Activated CD4-positive, alpha-beta T cell treated with anti-CD3 and anti-CD28 coated beads for 36 hours (primary cell): Measurements from ENCODE around the gene PKD1L1. TPM values are rescaled to one million over a fixed set of nuclear protein-coding genes. Genes with fewer than 3 reads are reported as not detected.
"Not testable (repeated sequence)": the region's sequence is repeated elsewhere in the genome, so short reads cannot be mapped to it uniquely, and the experiment has no call there.

Experiments used
- ATAC-seq: fragments of 200-7000 bp; cut with Tn5 transposase; one replicate; pipeline ENCODE4 v1.10.0; 2021; ENCODE audit warnings: mild to moderate bottlenecking, moderate library complexity
- CTCF ChIA-PET: fragments of 350-600 bp; sonication (Branson Sonifier 250); formaldehyde crosslinking; loops from one replicate; lab custom pipeline; 2021; ENCODE audit warnings: antibody characterized with exemption; lab: Charles Lee
- POLR2A ChIA-PET: fragments of 350-600 bp; sonication (Branson Sonifier 250); formaldehyde crosslinking; loops from one replicate; lab custom pipeline; 2021; ENCODE audit warnings: antibody characterized with exemption, inconsistent platforms; lab: Charles Lee
- DNase-seq: peaks from one replicate; pipeline ENCODE4 v3.0.0-alpha.2; 2020
- H3K27ac Mint-ChIP-seq: one replicate; pipeline ENCODE4 v1.8.0; 2021; ENCODE audit warnings: mixed read lengths
- H3K27me3 Mint-ChIP-seq: one replicate; pipeline ENCODE4 v1.8.0; 2021; ENCODE audit warnings: mixed read lengths
- H3K36me3 Mint-ChIP-seq: one replicate; pipeline ENCODE4 v1.8.0; 2021; ENCODE audit warnings: low read depth, mixed read lengths
- H3K4me1 Mint-ChIP-seq: one replicate; pipeline ENCODE4 v1.8.0; 2021; ENCODE audit warnings: mixed read lengths
- H3K4me3 Mint-ChIP-seq: one replicate; pipeline ENCODE4 v1.8.0; 2021; ENCODE audit warnings: mild to moderate bottlenecking, moderate library complexity, mixed read lengths
- H3K9me3 Mint-ChIP-seq: one replicate; pipeline ENCODE4 v1.8.0; 2021; ENCODE audit warnings: low read depth, mixed read lengths
- intact Hi-C, 2 experiments: fragments of 100-400 bp; cut with DNase I in 1 of 2; cut with micrococcal nuclease in 1 of 2; formaldehyde crosslinking; loops; one replicate each; pipeline versions ENCODE4 v1.14.2 to v1.15.1; 2022 to 2024; cut with DNase I, micrococcal nuclease
- total RNA-seq, 2 experiments: library from RNA; stranded (reverse); gene quantifications; one replicate each; pipeline ENCODE4 v1.2.3, GENCODE V29; 2021

The PKD1L1 gene
- total RNA-seq, 2 experiments from 2014 or later, result 0.09 to 0.16 TPM

DNA sequence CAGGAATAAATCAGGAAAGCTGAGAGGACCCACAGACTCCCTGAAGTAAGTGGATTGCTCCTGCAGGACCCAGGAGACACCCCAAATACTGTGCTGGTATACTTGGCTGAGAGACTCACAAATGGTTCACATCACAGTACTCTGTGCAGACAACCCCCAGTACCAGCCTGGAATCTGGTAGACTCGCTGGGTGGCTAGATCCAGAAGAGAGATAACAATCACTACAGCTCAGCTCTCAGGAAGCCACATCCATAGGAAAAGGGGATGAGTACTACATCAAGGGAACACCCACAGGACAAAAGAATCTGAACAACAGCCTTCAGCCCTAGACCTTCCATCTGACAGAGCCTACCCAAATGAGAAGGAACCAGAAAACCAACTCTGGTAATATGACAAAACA lies 31.8 kb downstream of the PKD1L1 start:
- H3K9me3 Mint-ChIP-seq, ATAC-seq, H3K4me1 Mint-ChIP-seq: not testable (repeated sequence)

DNA sequence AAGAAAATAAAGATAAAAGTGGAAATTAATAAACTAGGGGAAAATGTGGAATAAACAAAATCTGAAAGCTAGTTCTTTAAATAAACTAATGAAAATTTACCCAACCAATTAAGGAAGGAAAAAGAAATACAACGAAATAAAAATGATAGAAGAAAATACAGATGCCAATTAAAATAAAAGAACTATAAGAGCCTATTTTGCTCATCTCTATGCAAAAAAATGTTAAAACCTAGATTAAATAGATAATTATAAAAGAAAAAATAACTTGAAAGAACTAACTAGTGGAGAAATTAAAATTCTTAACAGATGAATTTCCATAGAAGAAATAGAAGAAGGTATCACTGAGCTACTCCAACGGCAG lies 32.7 kb downstream of the PKD1L1 start:
- Mint-ChIP-seq H3K27ac (no peak overlapping the region), H3K4me1 (no peaks in the 10 kb centered on the region), H3K36me3 (no peaks in the 10 kb centered on the region), H3K9me3 (no peaks in the 10 kb centered on the region), H3K4me3 (no peak overlapping the region), H3K27me3 (peaks cover 11% of the 10 kb centered on the region)
- ATAC-seq, result no peak
- intact Hi-C loops, result no loop called here
- ChIA-PET POLR2A (no interaction called here), CTCF (interaction anchor here (2.5 kb wide), 1 partner anchor 17 kb away, joined by 6 read pairs; no protein-coding TSS in a partner anchor)
- no peak for DNase-seq

More for the DNA sequence above, 31.8 kb downstream of the PKD1L1 start:
- CTCF ChIA-PET, result interaction anchor here (2.5 kb wide), 1 partner anchor 16 kb away, joined by 6 read pairs; no protein-coding TSS in a partner anchor
- H3K27ac Mint-ChIP-seq, H3K4me3 Mint-ChIP-seq, H3K36me3 Mint-ChIP-seq, DNase-seq, intact Hi-C loops, POLR2A ChIA-PET, H3K27me3 Mint-ChIP-seq: not testable (repeated sequence)

DNA sequence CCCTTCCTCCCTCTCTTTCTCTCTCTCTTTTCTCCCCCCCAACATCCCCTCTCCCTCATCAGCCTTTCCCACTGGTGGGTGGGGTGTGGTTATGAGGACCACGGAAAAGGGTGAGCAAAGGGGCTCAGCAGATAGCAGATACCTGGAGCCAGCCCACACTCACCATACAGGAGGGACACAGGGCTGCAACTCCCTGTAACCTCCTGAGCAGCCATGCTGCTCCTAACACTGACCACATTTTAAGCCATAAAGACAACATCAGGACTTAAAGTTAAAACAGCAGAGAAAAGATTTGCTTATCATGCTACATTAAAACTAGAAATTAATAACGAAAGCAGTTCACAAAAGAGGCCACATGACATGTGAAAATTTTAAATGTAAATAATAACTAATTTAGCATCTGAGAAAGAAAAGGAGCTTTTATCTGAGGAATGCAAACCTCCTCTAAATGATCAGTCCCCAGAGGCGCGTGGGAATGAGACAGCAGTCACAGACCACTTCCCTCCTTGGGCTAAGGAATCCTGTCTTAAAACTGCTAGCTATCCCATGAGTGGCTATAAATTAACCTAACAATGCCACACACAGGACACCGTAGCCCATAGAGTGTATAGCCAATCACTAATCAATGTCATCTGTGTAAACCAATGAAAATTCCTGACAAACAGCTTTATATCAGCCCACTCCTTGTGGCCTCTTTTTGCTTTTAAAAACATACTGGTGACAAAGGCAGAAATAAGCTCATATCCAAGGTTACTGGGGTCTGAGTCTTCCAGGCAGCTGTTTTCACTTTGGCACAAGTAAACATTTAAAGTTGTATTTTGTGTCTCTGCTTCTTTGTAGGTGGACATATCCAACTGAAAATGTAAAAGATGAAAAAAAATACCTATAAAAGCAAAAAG lies 33.3 kb downstream of the PKD1L1 start:
- DNase-seq (no peak), ATAC-seq (no peak)
- ChIA-PET POLR2A (no interaction called here), CTCF (no interaction called here)
- no peaks in the 10 kb centered on the region for H3K9me3 Mint-ChIP-seq
- H3K36me3 Mint-ChIP-seq, result no peaks in the 10 kb centered on the region
- H3K4me1 Mint-ChIP-seq, result no peaks in the 10 kb centered on the region
- H3K27ac Mint-ChIP-seq, result no peak overlapping the region
- no peak overlapping the region for H3K4me3 Mint-ChIP-seq
- intact Hi-C loops, result no loop called here
- H3K27me3 Mint-ChIP-seq, result peaks cover 11% of the 10 kb centered on the region

DNA sequence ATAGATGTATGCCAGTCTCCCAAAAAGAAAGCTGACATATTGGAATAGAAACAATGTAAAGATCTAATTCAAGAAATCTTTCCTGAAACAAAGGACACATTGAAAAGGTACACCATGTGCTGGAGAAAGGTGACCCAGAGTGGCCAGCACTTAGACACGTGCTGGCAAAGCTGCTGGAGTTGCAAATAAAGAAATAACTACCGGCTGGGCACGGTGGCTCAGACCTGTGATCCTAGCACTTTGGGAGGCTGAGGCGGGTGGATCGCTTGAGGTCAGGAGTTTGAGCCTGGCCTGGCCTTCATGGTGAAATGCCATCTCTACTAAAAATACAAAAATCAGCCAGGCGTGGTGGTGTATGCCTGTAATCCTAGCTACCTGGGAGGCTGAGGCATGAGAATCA lies 35.9 kb downstream of the PKD1L1 start:
- DNase-seq (no peak), ATAC-seq (no peak)
- intact Hi-C loops, result no loop called here
- Mint-ChIP-seq H3K9me3 (no peaks in the 10 kb centered on the region), H3K4me1 (no peaks in the 10 kb centered on the region), H3K36me3 (no peaks in the 10 kb centered on the region), H3K4me3 (no peak overlapping the region), H3K27me3 (peaks cover 6% of the 10 kb centered on the region), H3K27ac (no peak overlapping the region)
- POLR2A ChIA-PET, result no interaction called here
- CTCF ChIA-PET, result no interaction called here

DNA sequence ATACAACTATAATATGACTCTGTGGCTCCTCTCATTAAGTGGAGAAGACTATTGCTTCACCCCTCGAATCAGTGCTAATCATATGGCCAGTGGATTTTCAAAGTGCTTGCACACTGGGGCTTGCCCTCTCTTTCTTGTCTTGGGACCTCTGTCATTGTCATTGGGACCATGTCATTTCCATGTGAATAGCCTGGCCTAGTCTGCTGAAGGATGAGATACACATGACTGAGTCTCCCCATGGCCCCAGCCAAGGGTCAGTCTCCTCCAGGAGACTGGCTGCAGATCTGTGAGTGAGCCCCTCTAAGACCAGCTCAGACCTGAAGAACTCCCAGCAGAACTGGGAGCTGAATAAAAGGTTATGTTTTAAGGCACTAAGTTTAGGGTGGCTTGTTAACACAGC lies 39.5 kb downstream of the PKD1L1 start:
- Mint-ChIP-seq H3K4me1 (no peaks in the 10 kb centered on the region), H3K27ac (no peak overlapping the region), H3K4me3 (no peak overlapping the region), H3K9me3 (no peaks in the 10 kb centered on the region), H3K36me3 (no peaks in the 10 kb centered on the region), H3K27me3 (peaks cover 4% of the 10 kb centered on the region)
- intact Hi-C loops, result no loop called here
- ChIA-PET POLR2A (no interaction called here), CTCF (interaction anchor here (0.6 kb wide), 1 partner anchor 1054 kb away, joined by 3 read pairs; no protein-coding TSS in a partner anchor)
- no peak for DNase-seq
- no peak for ATAC-seq

DNA sequence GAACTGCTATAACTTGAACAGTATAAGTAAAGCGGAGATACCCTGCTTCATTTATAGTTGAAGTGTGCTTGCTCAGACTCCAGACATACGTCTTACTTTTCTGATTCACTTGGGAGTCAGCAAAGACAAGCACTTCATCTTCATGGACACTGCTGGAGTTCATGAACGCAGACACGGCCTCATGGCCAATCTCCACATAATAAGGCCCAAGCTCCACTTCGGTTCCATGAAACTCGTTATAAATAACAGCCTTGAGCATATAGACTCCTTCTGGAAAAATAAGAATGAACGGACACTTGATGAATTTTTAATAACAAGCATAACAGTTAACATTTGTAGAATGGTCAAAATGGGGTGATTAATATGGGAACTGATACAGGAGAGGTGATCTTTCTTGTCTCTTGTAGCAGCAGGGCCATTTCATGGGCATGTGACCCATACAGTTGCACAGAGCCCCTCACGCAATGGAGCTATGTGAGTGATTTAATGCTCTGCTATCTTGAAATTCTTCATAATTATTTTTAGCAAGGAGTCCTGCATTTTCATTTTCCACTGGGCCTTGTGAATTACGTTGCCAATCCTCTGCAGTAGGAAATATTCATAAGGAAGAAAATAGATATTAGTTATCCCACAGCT lies 40.2 kb downstream of the PKD1L1 start:
- no peak overlapping the region for H3K4me3 Mint-ChIP-seq
- POLR2A ChIA-PET, result no interaction called here
- H3K4me1 Mint-ChIP-seq, result no peaks in the 10 kb centered on the region
- intact Hi-C loops, result no loop called here
- ATAC-seq (no peak), DNase-seq (no peak)
- H3K27ac Mint-ChIP-seq, result no peak overlapping the region
- CTCF ChIA-PET, result no interaction called here
- H3K36me3 Mint-ChIP-seq, result no peaks in the 10 kb centered on the region
- H3K27me3 Mint-ChIP-seq, result peaks cover 4% of the 10 kb centered on the region
- no peaks in the 10 kb centered on the region for H3K9me3 Mint-ChIP-seq

DNA sequence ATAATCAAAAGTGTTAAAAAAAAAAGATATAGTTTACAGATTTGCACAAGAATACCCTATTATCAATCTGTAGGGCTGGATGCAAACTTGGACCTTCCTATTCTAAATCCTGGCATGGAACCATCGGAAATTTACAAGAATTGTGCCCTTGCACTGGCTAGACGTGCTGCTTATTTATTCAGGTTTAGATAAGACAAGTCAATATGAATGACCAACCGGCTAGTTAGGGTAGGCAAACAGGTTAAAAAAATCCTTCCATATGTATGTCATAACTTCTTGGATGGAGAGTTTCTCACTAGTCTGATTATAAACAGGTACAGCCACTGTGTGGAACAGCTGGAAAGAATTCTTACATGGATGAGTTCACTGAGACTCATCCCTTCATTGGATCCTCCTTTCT lies 41.4 kb downstream of the PKD1L1 start:
- CTCF ChIA-PET, result no interaction called here
- intact Hi-C loops, result no loop called here
- DNase-seq (no peak), ATAC-seq (no peak)
- no peak overlapping the region for H3K27ac Mint-ChIP-seq
- no peak overlapping the region for H3K4me3 Mint-ChIP-seq
- peaks cover 2% of the 10 kb centered on the region for H3K27me3 Mint-ChIP-seq
- no peaks in the 10 kb centered on the region for H3K36me3 Mint-ChIP-seq
- no peaks in the 10 kb centered on the region for H3K9me3 Mint-ChIP-seq
- POLR2A ChIA-PET, result no interaction called here
- no peaks in the 10 kb centered on the region for H3K4me1 Mint-ChIP-seq

DNA sequence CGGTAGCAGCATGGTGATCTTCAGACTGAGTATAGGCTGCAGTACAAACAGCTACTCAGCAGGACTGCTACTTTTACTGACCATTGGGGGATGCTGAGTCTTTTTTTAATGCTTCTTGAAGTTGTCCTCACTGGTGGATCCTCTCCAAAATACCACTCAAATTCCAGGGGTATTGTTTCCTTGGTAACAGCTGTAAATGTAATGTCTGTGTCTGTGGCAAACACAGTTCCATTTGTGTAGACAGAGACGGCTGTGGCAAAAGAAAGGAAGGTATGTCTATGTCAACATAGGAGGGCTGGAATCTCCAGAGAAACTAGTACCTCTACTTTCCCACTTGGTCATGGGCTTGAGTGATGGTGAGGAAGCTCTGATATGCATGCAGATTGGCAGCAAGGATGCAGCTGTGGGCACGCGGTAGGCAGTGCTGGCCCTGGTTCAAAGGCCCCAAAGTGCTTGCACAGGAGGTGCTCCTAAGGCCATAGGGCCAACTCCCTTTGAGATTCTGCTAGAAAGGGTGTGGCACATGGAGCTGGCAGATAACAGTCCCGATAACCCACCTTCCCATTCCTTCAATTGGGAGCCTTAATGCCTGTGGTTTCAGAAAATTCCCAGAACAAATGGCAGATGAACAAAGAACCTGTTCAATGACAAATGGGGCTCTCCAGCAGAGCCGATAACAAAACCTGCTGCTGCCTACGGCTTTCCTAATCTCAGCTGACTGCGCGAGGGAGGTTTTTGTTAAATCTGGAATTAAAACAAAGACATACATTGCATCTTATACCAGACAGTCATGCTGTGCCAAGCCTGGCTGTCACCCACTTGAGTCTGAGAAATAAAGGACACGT lies 43.0 kb downstream of the PKD1L1 start:
- Mint-ChIP-seq H3K4me3 (no peak overlapping the region), H3K27me3 (no peaks in the 10 kb centered on the region), H3K9me3 (no peaks in the 10 kb centered on the region), H3K36me3 (no peaks in the 10 kb centered on the region), H3K27ac (no peak overlapping the region), H3K4me1 (no peaks in the 10 kb centered on the region)
- ATAC-seq (no peak), DNase-seq (no peak)
- intact Hi-C loops, result no loop called here
- CTCF ChIA-PET, result interaction anchor here (0.8 kb wide), 1 partner anchor 39 kb away, joined by 3 read pairs; no protein-coding TSS in a partner anchor
- POLR2A ChIA-PET, result no interaction called here

DNA sequence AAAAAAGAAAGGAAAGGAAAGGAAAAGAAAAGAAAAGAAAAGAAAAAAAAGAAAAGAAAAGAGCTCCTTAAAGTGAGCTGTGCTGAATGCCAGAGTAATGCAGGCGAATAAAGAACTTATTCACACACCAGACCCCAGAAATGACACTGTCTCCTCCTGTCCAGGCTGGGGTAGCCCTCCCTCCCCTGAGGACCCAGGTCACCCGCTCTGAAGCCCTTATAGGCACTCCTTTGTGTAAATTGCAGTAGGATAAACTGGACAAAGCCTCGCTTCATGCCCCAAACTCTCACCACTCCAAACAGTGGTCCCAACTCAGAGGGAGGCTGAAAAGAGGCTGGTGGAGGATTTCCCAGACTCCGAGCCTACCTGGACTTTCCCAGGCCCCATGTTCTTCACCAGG lies 46.3 kb downstream of the PKD1L1 start:
- ChIA-PET CTCF (no interaction called here), POLR2A (no interaction called here)
- Mint-ChIP-seq H3K9me3 (no peaks in the 10 kb centered on the region), H3K4me1 (no peaks in the 10 kb centered on the region), H3K4me3 (no peak overlapping the region), H3K27me3 (peaks cover 2% of the 10 kb centered on the region), H3K36me3 (no peaks in the 10 kb centered on the region), H3K27ac (no peak overlapping the region)
- DNase-seq (no peak), ATAC-seq (no peak)
- intact Hi-C loops, result no loop called here

DNA sequence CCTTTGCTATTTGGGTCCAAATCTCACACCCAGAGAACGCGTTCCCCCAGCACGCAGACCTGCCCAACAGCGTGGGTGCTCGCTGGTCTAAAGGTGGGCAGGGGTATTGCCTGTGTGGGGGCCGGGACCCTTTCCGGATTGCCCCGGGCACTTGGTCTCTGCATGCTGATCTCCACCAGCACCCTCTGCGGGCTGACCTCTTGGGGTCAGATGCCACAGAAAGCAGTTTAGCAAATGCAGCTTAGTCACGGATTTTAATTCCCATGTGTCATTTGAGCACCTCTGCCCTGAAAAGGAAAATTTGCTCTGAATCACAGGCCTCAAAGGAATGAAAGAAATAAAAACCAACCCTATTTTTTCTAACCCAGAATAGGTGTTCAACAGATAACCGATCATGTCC lies 46.7 kb downstream of the PKD1L1 start:
- no peaks in the 10 kb centered on the region for H3K36me3 Mint-ChIP-seq

DNA sequence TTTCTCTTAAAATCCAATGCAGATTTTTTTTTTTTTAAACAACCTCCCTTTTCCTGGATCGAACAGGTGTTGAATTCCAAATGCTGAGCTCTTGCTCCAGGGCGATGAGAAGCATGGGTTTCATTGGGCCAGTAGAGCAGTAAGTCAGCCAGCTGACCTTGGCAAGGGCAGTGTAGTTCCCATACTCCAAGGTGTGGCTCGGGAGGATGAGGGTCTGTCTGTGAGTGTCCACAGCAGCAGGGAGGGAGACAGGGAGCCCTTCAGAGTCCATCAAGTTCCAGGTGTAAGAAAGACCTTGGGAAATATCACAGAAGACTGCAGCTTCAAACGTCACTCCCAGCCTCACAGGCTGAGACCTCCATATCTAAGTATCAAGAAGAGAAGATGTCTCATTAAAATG lies 50.4 kb downstream of the PKD1L1 start:
- POLR2A ChIA-PET, result no interaction called here
- H3K36me3 Mint-ChIP-seq, result no peaks in the 10 kb centered on the region
- no peaks in the 10 kb centered on the region for H3K4me1 Mint-ChIP-seq
- no peaks in the 10 kb centered on the region for H3K9me3 Mint-ChIP-seq
- DNase-seq (no peak), ATAC-seq (no peak)
- CTCF ChIA-PET, result no interaction called here
- peaks cover 2% of the 10 kb centered on the region for H3K27me3 Mint-ChIP-seq
- H3K4me3 Mint-ChIP-seq, result no peak overlapping the region
- intact Hi-C loops, result no loop called here
- no peak overlapping the region for H3K27ac Mint-ChIP-seq

More for the DNA sequence above, 46.7 kb downstream of the PKD1L1 start:
- peaks cover 2% of the 10 kb centered on the region for H3K27me3 Mint-ChIP-seq
- intact Hi-C loops, result no loop called here
- ATAC-seq (no peak), DNase-seq (no peak)
- no peak overlapping the region for H3K4me3 Mint-ChIP-seq
- H3K27ac Mint-ChIP-seq, result no peak overlapping the region
- H3K4me1 Mint-ChIP-seq, result no peaks in the 10 kb centered on the region
- no peaks in the 10 kb centered on the region for H3K9me3 Mint-ChIP-seq
- POLR2A ChIA-PET, result no interaction called here
- CTCF ChIA-PET, result no interaction called here
